ENCODE results near the gene FOXO6.

Gene FOXO6

DNA sequence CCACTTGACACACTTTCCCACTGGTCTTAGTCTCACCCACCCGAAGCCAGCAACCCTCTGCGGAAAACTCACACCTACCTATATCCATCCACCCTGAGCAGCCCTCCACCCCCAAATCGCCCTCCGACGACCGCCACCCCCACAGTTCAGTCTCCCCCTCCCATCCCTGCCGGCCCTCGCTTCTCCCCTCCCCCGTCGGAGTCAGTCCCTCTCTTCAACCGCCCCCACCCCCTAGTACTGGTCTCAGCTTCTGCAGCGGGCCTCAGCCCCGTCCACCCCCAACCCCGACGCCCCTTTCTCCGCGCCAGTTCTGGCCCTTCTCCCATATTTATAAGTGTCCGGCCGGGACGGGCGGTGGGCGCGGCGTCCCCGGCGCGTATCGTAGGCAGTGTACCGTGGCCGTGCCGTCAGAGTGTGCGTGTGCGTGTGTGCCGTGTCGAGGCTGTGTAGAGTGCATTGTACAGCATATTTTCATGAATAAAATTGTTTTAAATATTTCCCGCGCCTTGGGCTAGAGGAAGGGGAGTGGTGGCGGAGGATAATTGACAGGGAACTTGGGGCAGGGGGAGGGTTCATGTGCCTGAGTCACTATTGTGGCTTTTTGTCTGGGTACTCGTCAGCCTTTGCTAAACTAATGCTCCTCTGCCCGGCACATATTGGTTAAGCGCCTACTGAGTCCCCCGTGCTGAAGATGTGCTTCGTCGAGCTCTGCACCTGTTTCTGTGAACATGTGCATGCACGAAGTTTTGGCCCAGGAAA lies 22.0 kb downstream of the FOXO6 start:
- DNase-seq (ENCODE audit: low spot score) = peak; percentile 39

DNA sequence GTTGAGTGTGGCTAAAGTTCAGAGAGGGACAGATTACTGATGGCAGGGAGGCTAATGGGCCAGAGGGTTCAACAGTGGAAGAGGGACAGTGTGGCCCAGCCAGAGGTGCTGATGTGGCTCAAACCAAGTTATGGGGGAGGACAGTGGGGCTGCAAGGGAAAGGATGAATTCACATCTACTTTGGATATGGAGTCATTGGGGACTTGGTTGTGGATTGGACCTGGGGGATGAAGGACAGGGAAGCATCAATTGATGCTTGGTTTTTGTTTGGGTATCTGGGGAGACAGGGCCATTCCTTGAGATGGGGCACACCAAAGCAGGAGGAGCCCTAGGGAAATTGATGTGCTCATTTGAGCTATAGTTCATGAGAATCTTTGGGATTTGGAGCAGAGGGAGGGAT lies 23.3 kb downstream of the FOXO6 start:
- DNase-seq (ENCODE audit: low spot score) = no peak

- DNase-seq (ENCODE audit: low spot score) = no peak
These were observed 24.4 kb downstream of the FOXO6 start for GRCh38 chr1:41385398-41386195.

GRCh38 chr1:41386196-41386663 lies 25.0 kb downstream of the FOXO6 start:
- DNase-seq (ENCODE audit: low spot score) = no peak

- DNase-seq (ENCODE audit: low spot score) = no peak
These were observed 26.4 kb downstream of the FOXO6 start for GRCh38 chr1:41387667-41388091.

DNA sequence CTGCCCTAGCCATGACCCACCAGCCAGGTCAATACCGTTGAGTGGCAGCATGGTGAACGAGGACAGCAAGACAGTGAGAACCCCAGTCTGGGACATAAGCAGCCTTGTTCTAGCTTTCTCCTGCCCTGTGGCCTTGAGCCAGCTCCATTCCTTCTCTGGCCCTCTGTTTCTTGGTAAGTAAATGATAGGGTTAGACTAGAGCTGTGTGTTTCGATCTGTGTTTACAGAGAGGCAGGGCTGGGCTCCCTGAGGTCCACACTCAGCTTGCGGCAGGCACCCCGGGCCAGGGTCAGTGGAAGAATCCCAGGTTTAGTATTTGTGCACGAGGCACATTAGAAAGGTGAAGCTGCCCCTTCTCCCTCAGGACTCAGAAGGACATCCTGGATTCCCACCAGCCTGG lies 27.3 kb downstream of the FOXO6 start:
- DNase-seq (ENCODE audit: low spot score) = no peak

- DNase-seq (ENCODE audit: low spot score) = no peak
These were observed 27.8 kb downstream of the FOXO6 start for GRCh38 chr1:41389009-41389408.

GRCh38 chr1:41390166-41390565 lies 28.9 kb downstream of the FOXO6 start:
- DNase-seq (ENCODE audit: low spot score) = no peak

- no peak for DNase-seq (ENCODE audit: low spot score)
These were observed 29.3 kb downstream of the FOXO6 start for GRCh38 chr1:41390573-41390972.

GRCh38 chr1:41391834-41392527 lies 30.7 kb downstream of the FOXO6 start:
- no peak for DNase-seq (ENCODE audit: low spot score)

DNA sequence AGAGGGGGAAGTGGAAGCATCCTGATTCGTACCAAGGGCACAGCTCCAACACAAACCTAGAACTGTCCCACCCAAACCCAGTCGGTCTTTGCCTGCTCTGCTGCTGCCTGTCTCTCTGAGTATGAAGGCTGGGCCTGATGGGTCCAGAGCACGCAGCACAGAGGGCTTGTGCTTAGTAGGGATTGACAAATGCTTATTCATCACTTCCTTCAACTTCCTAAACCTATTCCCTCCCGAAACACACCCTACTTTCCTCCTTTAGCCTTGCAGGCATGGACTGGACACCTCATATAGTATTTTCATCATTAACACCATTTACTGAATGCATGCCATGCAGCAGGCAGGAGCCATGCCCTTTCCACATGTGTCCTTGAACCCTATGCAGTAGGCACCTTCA lies 31.3 kb downstream of the FOXO6 start:
- DNase-seq (ENCODE audit: low spot score) = no peak

GRCh38 chr1:41393716-41394368 lies 32.6 kb downstream of the FOXO6 start:
- DNase-seq (ENCODE audit: low spot score) = no peak

DNA sequence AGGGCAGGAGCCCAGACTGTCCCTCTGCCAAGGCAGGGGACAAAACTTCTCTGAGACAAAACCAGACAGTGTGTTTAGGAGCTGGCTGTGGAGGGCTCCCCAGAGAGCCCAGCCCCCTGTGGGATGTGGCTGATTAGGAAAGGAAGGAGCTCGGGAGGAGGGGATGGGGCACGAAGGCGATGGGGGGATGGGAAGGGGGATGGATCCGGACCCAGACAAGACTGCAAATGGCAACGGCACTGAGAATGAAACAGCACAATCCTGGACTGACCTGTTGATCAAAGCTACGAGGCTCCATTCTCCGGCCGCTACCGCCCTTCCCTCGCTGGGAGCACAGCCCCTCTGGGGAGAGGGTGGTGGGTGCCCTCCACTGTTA lies 33.1 kb downstream of the FOXO6 start:
- DNase-seq (ENCODE audit: low spot score) = no peak

DNA sequence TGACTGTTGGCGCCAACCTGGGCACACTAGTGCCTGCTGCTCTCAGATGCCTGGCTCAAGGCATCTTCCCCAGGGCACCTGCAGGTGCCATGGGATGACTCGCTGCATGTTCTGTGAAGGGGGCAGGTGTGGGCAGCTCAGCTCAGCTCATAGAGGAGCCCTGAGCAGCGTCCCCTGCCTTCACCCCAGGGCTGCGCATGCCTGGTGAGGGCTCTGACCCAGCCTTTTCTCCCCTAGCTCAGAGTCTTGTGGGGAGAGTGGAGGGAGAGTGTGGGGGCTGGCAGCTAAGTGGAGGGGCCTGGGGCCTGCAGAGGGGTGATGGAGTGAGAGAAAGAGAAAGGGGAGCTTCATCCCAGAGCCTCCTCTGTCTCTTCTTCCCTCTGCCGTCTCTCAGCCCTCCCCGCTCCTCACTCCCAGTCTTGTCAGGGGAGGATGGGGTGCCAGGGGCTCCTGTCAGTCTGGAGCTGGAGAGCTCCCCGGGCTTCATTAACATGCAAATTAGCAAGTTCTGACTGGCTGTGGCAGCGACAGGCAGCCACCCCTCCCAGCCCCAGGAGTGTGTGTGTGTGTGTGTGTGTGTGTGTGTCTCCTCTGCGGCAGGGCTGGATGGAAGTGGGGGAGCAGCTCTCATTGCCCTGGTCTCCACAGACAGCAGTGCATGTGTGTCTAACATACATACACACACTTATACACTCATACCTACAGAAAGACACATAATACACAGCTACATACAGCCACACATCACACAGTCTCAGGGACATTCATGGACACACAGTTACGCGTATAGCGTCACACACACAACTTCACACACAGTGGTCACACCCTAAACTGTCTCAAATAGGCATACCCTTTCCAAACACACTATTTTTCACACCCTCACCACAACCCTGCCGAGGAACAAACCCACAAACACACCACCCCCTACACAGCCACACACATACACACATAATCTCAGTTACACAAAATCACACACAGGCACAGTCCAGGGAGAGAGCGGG lies 34.0 kb downstream of the FOXO6 start:
- no peak for DNase-seq (ENCODE audit: low spot score)

- DNase-seq (ENCODE audit: low spot score) = no peak
These were observed 34.9 kb downstream of the FOXO6 start for GRCh38 chr1:41396084-41396483.

GRCh38 chr1:41397020-41397419 lies 35.8 kb downstream of the FOXO6 start:
- no peak for DNase-seq (ENCODE audit: low spot score)

GRCh38 chr1:41397753-41398330 lies 36.6 kb downstream of the FOXO6 start:
- DNase-seq (ENCODE audit: low spot score) = no peak

DNA sequence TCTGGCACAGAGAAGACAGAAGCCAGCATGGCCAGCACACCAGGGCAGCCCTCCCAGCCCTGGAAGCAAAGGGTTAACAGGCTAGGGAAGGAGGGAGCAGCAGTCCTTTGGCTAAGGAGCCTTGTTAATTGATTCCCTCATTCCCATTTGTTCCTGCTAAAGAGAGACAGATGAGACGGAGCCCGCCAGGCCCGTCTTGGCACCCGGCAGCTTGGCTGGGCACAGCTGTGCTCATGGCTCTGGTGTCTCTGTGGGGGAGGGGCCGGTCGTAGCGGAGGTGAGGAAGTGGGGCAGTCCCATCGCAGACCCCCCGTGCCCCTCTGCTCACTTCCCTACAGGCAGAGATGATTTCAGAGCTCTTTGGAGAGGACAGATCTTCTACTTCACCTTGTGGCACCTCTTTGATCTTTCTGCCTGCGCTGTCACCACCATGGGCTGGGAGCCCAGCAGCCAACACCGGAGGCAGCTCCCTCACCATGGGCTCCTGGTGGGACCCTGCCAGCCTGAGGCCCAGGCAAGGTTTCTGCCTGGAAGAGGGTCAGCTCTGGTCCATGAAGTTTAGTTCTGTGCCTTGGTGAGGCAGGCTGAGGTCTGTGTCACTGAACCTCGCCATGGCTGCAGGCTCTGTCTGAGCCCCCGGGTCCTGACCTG lies 38.0 kb downstream of the FOXO6 start:
- DNase-seq (ENCODE audit: low spot score) = no peak

DNA sequence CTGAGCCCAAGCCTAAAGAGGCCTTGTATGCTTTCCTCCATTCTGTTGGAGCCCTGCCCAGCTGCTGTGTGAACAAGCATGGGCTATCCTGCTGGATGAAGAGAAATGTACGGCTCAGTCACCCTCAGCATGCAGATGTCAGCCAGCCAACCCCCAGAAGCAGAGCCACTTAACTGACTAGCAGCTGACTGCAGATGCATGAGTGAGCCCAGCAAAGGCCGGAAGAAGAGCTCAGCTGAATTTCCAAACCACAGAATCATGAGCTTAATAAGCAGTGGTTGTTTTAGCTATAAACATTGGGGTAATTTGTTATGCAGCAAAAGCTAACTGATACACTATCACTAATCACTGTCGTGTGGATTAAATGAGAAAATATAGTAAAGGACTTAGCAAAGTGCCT lies 39.0 kb downstream of the FOXO6 start:
- no peak for DNase-seq (ENCODE audit: low spot score)

- DNase-seq (ENCODE audit: low spot score) = no peak
These were observed 40.7 kb downstream of the FOXO6 start for GRCh38 chr1:41401899-41402298.

Measured in CD4-positive, alpha-beta T cell treated with Interleukin-15 for 4 hours (primary cell).